Adrenal gland (tissue), 5 donors: ENCODE results near the gene IMMP2L.
"Not testable (repeated sequence)": the region's sequence is repeated elsewhere in the genome, so short reads cannot be mapped to it uniquely, and the experiment has no call there.

Source experiments
- POLR2A ChIP-seq, 2 donors: fragments of 450-650 bp; IDR thresholded peaks; one replicate each; pipeline ENCODE4 v1.6.1; 2017; ENCODE audit warnings: antibody characterized with exemption in 2 of 2, mild to moderate bottlenecking in 2 of 2, moderate library complexity in 1 of 2
- TF ChIP-seq, protein P1 (sequence below), 6 experiments: fragments of 450-650 bp in 4 of 6; fragments of 200-600 bp in 2 of 6; sonication (generic) in 1 of 6; IDR thresholded peaks; 1 replicate in 5 of 6; 2 replicates in 1 of 6; pipeline versions ENCODE4 v1.5.1 to v1.8.0; 2016 to 2021; ENCODE audit warnings: antibody characterized with exemption in 6 of 6, mild to moderate bottlenecking in 2 of 6, moderate library complexity in 1 of 6
- donor health status: DM: no; HTN: no; CAD: no.

DNA sequence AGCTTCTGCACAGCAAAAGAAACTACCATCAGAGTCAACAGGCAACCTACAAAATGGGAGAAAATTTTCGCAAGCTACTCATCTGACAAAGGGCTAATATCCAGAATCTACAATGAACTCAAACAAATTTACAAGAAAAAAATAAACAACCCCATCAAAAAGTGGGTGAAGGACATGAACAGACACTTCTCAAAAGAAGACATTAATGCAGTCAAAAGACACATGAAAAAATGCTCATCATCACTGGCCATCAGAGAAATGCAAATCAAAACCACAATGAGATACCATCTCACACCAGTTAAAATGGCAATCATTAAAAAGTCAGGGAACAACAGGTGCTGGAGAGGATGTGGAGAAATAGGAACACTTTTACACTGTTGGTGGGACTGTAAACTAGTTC is 92.4 kb downstream of the IMMP2L start:
- TF ChIP-seq, protein P1, sequence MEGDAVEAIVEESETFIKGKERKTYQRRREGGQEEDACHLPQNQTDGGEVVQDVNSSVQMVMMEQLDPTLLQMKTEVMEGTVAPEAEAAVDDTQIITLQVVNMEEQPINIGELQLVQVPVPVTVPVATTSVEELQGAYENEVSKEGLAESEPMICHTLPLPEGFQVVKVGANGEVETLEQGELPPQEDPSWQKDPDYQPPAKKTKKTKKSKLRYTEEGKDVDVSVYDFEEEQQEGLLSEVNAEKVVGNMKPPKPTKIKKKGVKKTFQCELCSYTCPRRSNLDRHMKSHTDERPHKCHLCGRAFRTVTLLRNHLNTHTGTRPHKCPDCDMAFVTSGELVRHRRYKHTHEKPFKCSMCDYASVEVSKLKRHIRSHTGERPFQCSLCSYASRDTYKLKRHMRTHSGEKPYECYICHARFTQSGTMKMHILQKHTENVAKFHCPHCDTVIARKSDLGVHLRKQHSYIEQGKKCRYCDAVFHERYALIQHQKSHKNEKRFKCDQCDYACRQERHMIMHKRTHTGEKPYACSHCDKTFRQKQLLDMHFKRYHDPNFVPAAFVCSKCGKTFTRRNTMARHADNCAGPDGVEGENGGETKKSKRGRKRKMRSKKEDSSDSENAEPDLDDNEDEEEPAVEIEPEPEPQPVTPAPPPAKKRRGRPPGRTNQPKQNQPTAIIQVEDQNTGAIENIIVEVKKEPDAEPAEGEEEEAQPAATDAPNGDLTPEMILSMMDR (IDR thresholded peaks at IDR 0.05) = not testable (repeated sequence)
- not testable (repeated sequence) for TF ChIP-seq POLR2A (IDR thresholded peaks at IDR 0.05)
